ENCODE data around the gene HMCN2. TPM values are rescaled to one million over a fixed set of nuclear protein-coding genes. Genes with fewer than 3 reads are reported as not detected.

Gene HMCN2
- total RNA-seq, 6 donors from 2014 or later = 0.76 to 7.3 (median 1.5) TPM

- Histone ChIP-seq H3K4me3 (no peak overlapping the region), H3K27me3 (peaks cover 0 to 26% (median 13%) of the 10 kb centered on the region in 4 donors), H3K4me1 (peaks cover 7 to 20% (median 12%) of the 10 kb centered on the region in 4 donors), H3K27ac (no peak overlapping the region), H3K9me3 (no peaks in the 10 kb centered on the region), H3K36me3 (no peaks in the 10 kb centered on the region)
- TF ChIP-seq, protein P1, sequence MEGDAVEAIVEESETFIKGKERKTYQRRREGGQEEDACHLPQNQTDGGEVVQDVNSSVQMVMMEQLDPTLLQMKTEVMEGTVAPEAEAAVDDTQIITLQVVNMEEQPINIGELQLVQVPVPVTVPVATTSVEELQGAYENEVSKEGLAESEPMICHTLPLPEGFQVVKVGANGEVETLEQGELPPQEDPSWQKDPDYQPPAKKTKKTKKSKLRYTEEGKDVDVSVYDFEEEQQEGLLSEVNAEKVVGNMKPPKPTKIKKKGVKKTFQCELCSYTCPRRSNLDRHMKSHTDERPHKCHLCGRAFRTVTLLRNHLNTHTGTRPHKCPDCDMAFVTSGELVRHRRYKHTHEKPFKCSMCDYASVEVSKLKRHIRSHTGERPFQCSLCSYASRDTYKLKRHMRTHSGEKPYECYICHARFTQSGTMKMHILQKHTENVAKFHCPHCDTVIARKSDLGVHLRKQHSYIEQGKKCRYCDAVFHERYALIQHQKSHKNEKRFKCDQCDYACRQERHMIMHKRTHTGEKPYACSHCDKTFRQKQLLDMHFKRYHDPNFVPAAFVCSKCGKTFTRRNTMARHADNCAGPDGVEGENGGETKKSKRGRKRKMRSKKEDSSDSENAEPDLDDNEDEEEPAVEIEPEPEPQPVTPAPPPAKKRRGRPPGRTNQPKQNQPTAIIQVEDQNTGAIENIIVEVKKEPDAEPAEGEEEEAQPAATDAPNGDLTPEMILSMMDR (IDR thresholded peaks at IDR 0.05) = no peak
- TF ChIP-seq POLR2A (IDR thresholded peaks at IDR 0.05) = no peak
- no peak for TF ChIP-seq EP300 (IDR thresholded peaks at IDR 0.05)
- no peak for TF ChIP-seq POLR2AphosphoS5 (IDR thresholded peaks at IDR 0.05)
- DNase-seq = no peak
- WGBS, 2 donors = 77 to 84% methylated on average over 5 to 7 of the region's 7 CpGs
- no peak for ATAC-seq (ENCODE audit: low FRiP score in 2 of 2)
Measured at GRCh38 chr9:130262771-130263170, 2.8 kb upstream of the HMCN2 start.

- Histone ChIP-seq H3K36me3 (no peaks in the 10 kb centered on the region), H3K9me3 (no peaks in the 10 kb centered on the region), H3K27me3 (peaks cover 0 to 26% (median 13%) of the 10 kb centered on the region in 4 donors), H3K27ac (no peak overlapping the region), H3K4me3 (no peak overlapping the region), H3K4me1 (peaks cover 7 to 20% (median 15%) of the 10 kb centered on the region in 4 donors)
- no peak for TF ChIP-seq EP300 (IDR thresholded peaks at IDR 0.05)
- TF ChIP-seq, protein P1 (IDR thresholded peaks at IDR 0.05) = no peak
- TF ChIP-seq POLR2A (IDR thresholded peaks at IDR 0.05) = no peak
- TF ChIP-seq POLR2AphosphoS5 (IDR thresholded peaks at IDR 0.05) = no peak
- whole genome bisulfite sequencing, 2 donors = 57 to 61% methylated on average over 5 to 9 of the region's 10 CpGs
- ATAC-seq (ENCODE audit: low FRiP score in 2 of 2) (no peak), DNase-seq (no peak)
Measured at GRCh38 chr9:130263601-130264413, 1.8 kb upstream of the HMCN2 start.

- Histone ChIP-seq H3K27ac (no peak overlapping the region), H3K4me3 (no peak overlapping the region), H3K9me3 (no peaks in the 10 kb centered on the region), H3K36me3 (no peaks in the 10 kb centered on the region), H3K27me3 (peaks cover 0 to 26% (median 13%) of the 10 kb centered on the region in 4 donors), H3K4me1 (peaks cover 7 to 22% (median 15%) of the 10 kb centered on the region in 4 donors)
- ATAC-seq (ENCODE audit: low FRiP score in 2 of 2) (no peak), DNase-seq (no peak)
- TF ChIP-seq POLR2A (IDR thresholded peaks at IDR 0.05) (no peak), EP300 (IDR thresholded peaks at IDR 0.05) (no peak), POLR2AphosphoS5 (IDR thresholded peaks at IDR 0.05) (no peak)
- TF ChIP-seq, protein P1 (IDR thresholded peaks at IDR 0.05) = no peak
- 67 to 70% methylated on average over 8 to 17 of the region's 18 CpGs for WGBS, 2 donors
Measured at GRCh38 chr9:130264414-130265350, 878 bp upstream of the HMCN2 start.

DNA sequence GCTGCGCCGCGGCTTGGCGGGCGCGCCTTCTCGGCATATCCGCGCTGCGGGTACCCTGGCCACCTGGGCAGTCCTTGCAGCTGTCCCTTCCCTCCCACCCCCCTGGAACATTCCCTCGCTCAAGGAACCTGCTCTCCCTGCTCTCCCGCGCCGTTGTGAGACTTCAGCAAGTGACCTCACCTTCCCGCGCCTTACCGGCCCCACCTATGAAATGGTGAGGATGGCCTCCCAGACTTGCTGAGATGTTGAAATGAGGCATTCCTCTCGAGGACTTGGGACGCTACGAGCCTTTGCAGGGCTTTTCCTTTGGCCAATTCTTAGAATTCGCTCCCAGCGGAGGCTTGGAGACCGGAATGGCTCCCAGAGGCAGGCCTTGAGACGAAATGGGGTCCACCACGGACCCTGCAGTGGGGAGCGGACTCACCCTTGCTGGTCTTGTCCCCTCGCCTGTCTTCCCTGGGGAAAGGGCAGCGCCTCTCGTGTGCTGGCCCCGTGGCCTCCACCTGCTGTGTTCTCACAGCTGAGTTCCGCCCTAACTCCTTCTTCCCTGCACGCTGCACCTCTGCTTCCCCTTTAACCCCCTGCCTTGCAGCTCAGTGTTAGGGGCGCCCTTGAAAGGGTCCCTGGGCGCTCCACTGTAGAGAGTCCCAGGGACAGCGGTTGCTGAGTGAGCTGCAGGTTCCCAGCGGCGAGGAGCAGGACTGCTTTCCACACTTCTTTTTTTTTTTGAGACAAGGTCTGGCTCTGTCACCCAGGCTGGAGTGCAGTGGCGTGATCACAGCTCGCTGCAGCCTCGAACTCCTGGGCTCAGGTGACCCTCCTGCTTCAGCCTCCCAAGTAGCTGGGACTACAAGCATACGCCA lies 907 bp downstream of the HMCN2 start:
- H3K4me1 ChIP-seq = peaks cover 7 to 22% (median 15%) of the 10 kb centered on the region in 4 donors
- no peak overlapping the region for H3K27ac ChIP-seq
- H3K9me3 ChIP-seq = no peaks in the 10 kb centered on the region
- TF ChIP-seq, protein P1 (IDR thresholded peaks at IDR 0.05) = no peak
- TF ChIP-seq POLR2A (IDR thresholded peaks at IDR 0.05) = no peak
- TF ChIP-seq POLR2AphosphoS5 (IDR thresholded peaks at IDR 0.05) = no peak
- no peak for TF ChIP-seq EP300 (IDR thresholded peaks at IDR 0.05)
- WGBS, 2 donors = 29 to 49% methylated on average over 18 to 38 of the region's 41 CpGs
- no peak for ATAC-seq (ENCODE audit: low FRiP score in 2 of 2)
- no peaks in the 10 kb centered on the region for H3K36me3 ChIP-seq
- no peak for DNase-seq
- H3K27me3 ChIP-seq = peaks cover 0 to 26% (median 13%) of the 10 kb centered on the region in 4 donors
- H3K4me3 ChIP-seq = peak overlapping the region in 3 of 4 donors; percentile 20 to 46 (median 31)

All from upper lobe of left lung (tissue), 6 donors.